Gastrocnemius medialis (tissue), 4 donors: ENCODE data around the gene CHTF18. TPM values are rescaled to one million over a fixed set of nuclear protein-coding genes. Genes with fewer than 3 reads are reported as not detected.

ENCODE experiments used
- ATAC-seq, 2 donors: fragments of 150-250 bp; one replicate each; pipeline ENCODE4 v1.9.1; 2016
- DNase-seq, 2 donors: peaks; one replicate each; pipeline ENCODE4 v3.0.0-alpha.2; 2019
- H3K27ac ChIP-seq, 4 donors: fragments of 200-600 bp; sonication (generic); 1 replicate in 1 of 4; 2 replicates in 3 of 4; pipeline ENCODE4 v1.5.1; 2016 to 2018; ENCODE audit warnings: mild to moderate bottlenecking in 2 of 4, moderate library complexity in 1 of 4
- H3K27me3 ChIP-seq, 3 donors: fragments of 200-600 bp; sonication (generic) in 2 of 3; 1 replicate in 1 of 3; 2 replicates in 2 of 3; pipeline versions ENCODE4 v1.5.1 to v1.6.0; 2016 to 2019; ENCODE audit warnings: mild to moderate bottlenecking in 1 of 3, moderate library complexity in 1 of 3
- H3K36me3 ChIP-seq, 2 donors: fragments of 200-600 bp; sonication (generic) in 1 of 2; one replicate each; pipeline ENCODE4 v1.5.1; 2017 to 2018
- H3K4me1 ChIP-seq, 2 donors: fragments of 200-600 bp; sonication (generic) in 1 of 2; one replicate each; pipeline ENCODE4 v1.5.1; 2016 to 2017; ENCODE audit warnings: mild to moderate bottlenecking in 2 of 2
- H3K4me3 ChIP-seq, 4 donors: fragments of 200-600 bp; sonication (generic) in 3 of 4; 1 replicate in 1 of 4; 2 replicates in 3 of 4; pipeline ENCODE4 v1.5.1; 2016 to 2019; ENCODE audit warnings: mild to moderate bottlenecking in 2 of 4
- H3K9me3 ChIP-seq, 3 donors: fragments of 200-600 bp; sonication (generic) in 2 of 3; 1 replicate in 1 of 3; 2 replicates in 2 of 3; pipeline ENCODE4 v1.5.1; 2016 to 2019
- CTCF ChIP-seq, 5 experiments: fragments of 450-650 bp in 3 of 5; fragments of 200-600 bp in 2 of 5; sonication (generic) in 2 of 5; IDR thresholded peaks in 4 of 5; conservative IDR thresholded peaks in 1 of 5; 1 replicate in 4 of 5; 2 replicates in 1 of 5; pipeline ENCODE4 v1.5.1; 2016 to 2019; ENCODE audit warnings: antibody characterized with exemption in 5 of 5, mild to moderate bottlenecking in 3 of 5, moderate library complexity in 3 of 5
- POLR2A ChIP-seq, 2 donors: fragments of 450-650 bp; IDR thresholded peaks; one replicate each; pipeline ENCODE4 v1.6.1; 2017; ENCODE audit warnings: antibody characterized with exemption in 2 of 2, mild to moderate bottlenecking in 2 of 2, moderate library complexity in 2 of 2
- in situ Hi-C, 4 donors: fragments of 200-750 bp; cut with MboI; loops; one replicate each; pipeline versions ENCODE4 v1.15.0 to v1.8.0; 2017; ENCODE audit warnings: low sequenced_read_pairs in 4 of 4
- intact Hi-C: fragments of 100-400 bp; cut with DNase I; formaldehyde crosslinking; loops from one replicate; pipeline ENCODE4 v1.15.1; 2023; ENCODE audit warnings: low total_unique reads
- total RNA-seq, 4 donors: library from RNA; depleted of rRNA; stranded (reverse); fragments of >200 nt; gene quantifications; one replicate each; pipeline versions ENCODE4 v1.1.0 to v1.2.3, GENCODE V29; 2016

CHTF18 gene
- total RNA-seq, 4 donors from 2014 or later, result 0.44 to 5.8 (median 3.1) TPM

DNA sequence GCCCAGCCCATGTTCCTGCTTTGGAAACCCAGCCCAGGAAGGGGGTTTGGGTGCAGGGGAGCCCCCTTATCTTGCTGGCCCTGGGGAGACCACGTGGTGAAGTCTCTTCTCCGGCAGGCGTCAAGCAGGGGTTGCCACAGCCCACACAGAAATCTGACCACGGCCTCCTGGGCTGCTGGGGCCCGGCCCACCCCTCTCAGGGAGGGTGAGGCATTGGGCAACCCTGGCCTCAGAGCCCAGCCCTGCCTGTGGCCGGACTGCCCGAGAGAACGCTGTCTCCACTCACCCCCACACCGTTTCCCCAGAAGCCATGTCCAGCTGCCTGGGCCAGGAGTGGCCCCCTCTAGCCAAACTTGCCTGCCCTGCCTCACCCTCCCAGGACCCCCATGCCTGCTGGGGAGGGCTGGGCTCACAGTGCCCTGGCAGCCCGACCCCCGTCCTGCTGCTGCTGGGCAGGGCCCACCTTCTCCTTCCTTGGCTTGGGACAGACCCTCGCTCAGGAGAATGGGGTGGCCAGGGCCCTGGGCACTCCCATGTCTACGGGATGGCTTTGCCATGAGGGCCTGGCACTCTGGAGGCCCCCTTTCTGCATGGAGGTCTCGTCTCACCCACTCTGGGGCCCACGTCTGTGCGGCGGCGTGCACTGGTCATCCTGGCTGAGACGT lies 6.9 kb upstream of the CHTF18 start:
- H3K36me3 ChIP-seq, result no peaks in the 10 kb centered on the region
- no peaks in the 10 kb centered on the region for H3K9me3 ChIP-seq
- H3K4me1 ChIP-seq, result no peaks in the 10 kb centered on the region
- in situ Hi-C loops, result no loop called here
- DNase-seq (no peak), ATAC-seq (no peak)
- H3K27me3 ChIP-seq, result peaks cover 34 to 61% (median 54%) of the 10 kb centered on the region in 3 donors
- no peak for TF ChIP-seq POLR2A (IDR thresholded peaks at IDR 0.05)
- no peak for TF ChIP-seq CTCF (IDR thresholded peaks at IDR 0.05 in 4 of 5, conservative IDR thresholded peaks at IDR 0.05 in 1 of 5)
- H3K4me3 ChIP-seq, result no peak overlapping the region
- intact Hi-C loops, result no loop called here
- H3K27ac ChIP-seq, result no peak overlapping the region

GRCh38 chr16:782258-782657 lies 6.2 kb upstream of the CHTF18 start:
- Histone ChIP-seq H3K4me1 (peaks cover 0 to 4% of the 10 kb centered on the region in 2 donors), H3K4me3 (no peak overlapping the region), H3K9me3 (no peaks in the 10 kb centered on the region), H3K27me3 (peaks cover 34 to 61% (median 54%) of the 10 kb centered on the region in 3 donors), H3K27ac (no peak overlapping the region), H3K36me3 (no peaks in the 10 kb centered on the region)
- TF ChIP-seq CTCF (IDR thresholded peaks at IDR 0.05 in 4 of 5, conservative IDR thresholded peaks at IDR 0.05 in 1 of 5) (no peak), POLR2A (IDR thresholded peaks at IDR 0.05) (no peak)
- intact Hi-C loops (no loop called here), in situ Hi-C loops (no loop called here)
- no peak for DNase-seq
- no peak for ATAC-seq

- intact Hi-C loops (no loop called here), in situ Hi-C loops (no loop called here)
- no peak overlapping the region for H3K27ac ChIP-seq
Measured at GRCh38 chr16:782766-783403, 5.5 kb upstream of the CHTF18 start.

GRCh38 chr16:783404-784161 lies 4.8 kb upstream of the CHTF18 start:
- H3K27ac ChIP-seq, result no peak overlapping the region
- TF ChIP-seq CTCF (IDR thresholded peaks at IDR 0.05 in 4 of 5, conservative IDR thresholded peaks at IDR 0.05 in 1 of 5) (no peak), POLR2A (IDR thresholded peaks at IDR 0.05) (no peak)
- H3K4me1 ChIP-seq, result peaks cover 0 to 8% of the 10 kb centered on the region in 2 donors
- intact Hi-C loops (no loop called here), in situ Hi-C loops (no loop called here)
- no peaks in the 10 kb centered on the region for H3K36me3 ChIP-seq
- ATAC-seq (no peak), DNase-seq (no peak)
- H3K27me3 ChIP-seq, result peaks cover 33 to 52% (median 47%) of the 10 kb centered on the region in 3 donors
- no peak overlapping the region for H3K4me3 ChIP-seq
- no peaks in the 10 kb centered on the region for H3K9me3 ChIP-seq

More at GRCh38 chr16:782766-783403, 5.5 kb upstream of the CHTF18 start:
- peaks cover 0 to 8% of the 10 kb centered on the region in 2 donors for H3K4me1 ChIP-seq
- DNase-seq (no peak), ATAC-seq (no peak)
- H3K27me3 ChIP-seq, result peaks cover 34 to 59% (median 54%) of the 10 kb centered on the region in 3 donors
- TF ChIP-seq CTCF (IDR thresholded peaks at IDR 0.05 in 4 of 5, conservative IDR thresholded peaks at IDR 0.05 in 1 of 5), result no peak
- no peak for TF ChIP-seq POLR2A (IDR thresholded peaks at IDR 0.05)
- no peaks in the 10 kb centered on the region for H3K36me3 ChIP-seq
- H3K9me3 ChIP-seq, result no peaks in the 10 kb centered on the region
- H3K4me3 ChIP-seq, result no peak overlapping the region
